NT2/D1 (cell line): ENCODE measurements around the gene TACC2.

Experiments
- SUZ12 ChIP-seq: IDR thresholded peaks from 2 replicates; pipeline ENCODE4 v1.6.1; 2011; ENCODE audit not compliant: insufficient read length, insufficient read depth; ENCODE audit errors: extremely low read depth
- ZNF274 ChIP-seq: IDR thresholded peaks from 2 replicates; pipeline ENCODE4 v1.6.1; 2011; ENCODE audit warnings: mild to moderate bottlenecking, low read depth, low read length

- TF ChIP-seq SUZ12 = no peak
- no peak for TF ChIP-seq ZNF274
Observed at GRCh38 chr10:122210481-122211265, 221.7 kb downstream of the TACC2 start.
